Stimulated activated CD4-positive, alpha-beta T cell treated with anti-CD3 and anti-CD28 coated beads, TNF-alpha, amount 100 ng/mL, for 4 hours (primary cell): Measurements from ENCODE around the gene PAQR9.
"Not testable (repeated sequence)": the region's sequence is repeated elsewhere in the genome, so short reads cannot be mapped to it uniquely, and the experiment has no call there.

Experiments
- DNase-seq, 3 experiments: peaks; one replicate each; pipeline ENCODE4 v3.0.0-alpha.2; 2020; ENCODE audit warnings: low read depth in 3 of 3

PAQR9 gene

GRCh38 chr3:142963516-142964448 lies at the start of gene PAQR9:
Gene PAQR9 (minus strand): TSS chr3:142963674. CDS start chr3:142963336, 338 bp downstream.
- DNase-seq, result no peak

- DNase-seq, result no peak
Observed at GRCh38 chr3:143011705-143012104, 48.2 kb upstream of the PAQR9 start.

- no peak for DNase-seq
Observed at GRCh38 chr3:143010024-143010423, 46.5 kb upstream of the PAQR9 start.

- DNase-seq, result no peak
Observed at GRCh38 chr3:143004823-143005222, 41.3 kb upstream of the PAQR9 start.

GRCh38 chr3:143002727-143003126 lies 39.3 kb upstream of the PAQR9 start:
- DNase-seq, result no peak

- DNase-seq, result no peak
Observed at GRCh38 chr3:143002083-143002712, 38.7 kb upstream of the PAQR9 start.

- DNase-seq, result peak; percentile 69 to 87 (median 81)
Observed at GRCh38 chr3:143001369-143002082, 38.1 kb upstream of the PAQR9 start, which contains the start of gene U2SURP. Gene U2SURP (plus strand): TSS chr3:143001570. CDS start chr3:143001629, 59 bp downstream.

- no peak for DNase-seq
Observed at GRCh38 chr3:143001034-143001368, 37.5 kb upstream of the PAQR9 start.

GRCh38 chr3:143000528-143000927 lies 37.1 kb upstream of the PAQR9 start:
- no peak for DNase-seq

GRCh38 chr3:142999881-143000280 lies 36.4 kb upstream of the PAQR9 start:
- no peak for DNase-seq

GRCh38 chr3:142998439-142998838 lies 35.0 kb upstream of the PAQR9 start:
- no peak for DNase-seq

- no peak for DNase-seq
Observed at GRCh38 chr3:142997330-142997729, 33.9 kb upstream of the PAQR9 start.

- DNase-seq, result peak; percentile 13 to 28 (median 26)
Observed at GRCh38 chr3:142993958-142994442, 30.5 kb upstream of the PAQR9 start.

GRCh38 chr3:142992323-142992722 lies 28.8 kb upstream of the PAQR9 start:
- no peak for DNase-seq

GRCh38 chr3:142990721-142991120 lies 27.2 kb upstream of the PAQR9 start:
- no peak for DNase-seq

GRCh38 chr3:142988826-142989225 lies 25.4 kb upstream of the PAQR9 start:
- not testable (repeated sequence) for DNase-seq

- DNase-seq, result not testable (repeated sequence)
Observed at GRCh38 chr3:142988221-142988620, 24.7 kb upstream of the PAQR9 start.

GRCh38 chr3:142987707-142988106 lies 24.2 kb upstream of the PAQR9 start:
- DNase-seq, result no peak

GRCh38 chr3:142987080-142987700 lies 23.7 kb upstream of the PAQR9 start:
- DNase-seq, result no peak

- no peak for DNase-seq
Observed at GRCh38 chr3:142984255-142984654, 20.8 kb upstream of the PAQR9 start.

GRCh38 chr3:142983318-142983717 lies 19.8 kb upstream of the PAQR9 start:
- DNase-seq, result no peak
